NCI-H2081 (cell line): Measurements from ENCODE around the gene TBX2.
"Not testable (repeated sequence)": the region's sequence is repeated elsewhere in the genome, so short reads cannot be mapped to it uniquely, and the experiment has no call there.

Experiments
- DNase-seq, 2 experiments: peaks; one replicate each; lab custom pipeline; 2025; lab: John Stamatoyannopoulos, UW

TBX2 gene

GRCh38 chr17:61399131-61400065, at the start of gene TBX2:
Gene TBX2 (plus strand): TSS chr17:61399843. CDS start chr17:61400177, 334 bp downstream.
- no peak for DNase-seq

GRCh38 chr17:61351745-61352407, 47.8 kb upstream of the TBX2 start:
- no peak for DNase-seq

- no peak for DNase-seq
These were observed 47.3 kb upstream of the TBX2 start for GRCh38 chr17:61352408-61352770.

GRCh38 chr17:61352781-61353491, 46.7 kb upstream of the TBX2 start:
- DNase-seq, result peak in 1 of 2 experiments; percentile 10

GRCh38 chr17:61353615-61354014, 46.0 kb upstream of the TBX2 start:
- DNase-seq, result no peak

GRCh38 chr17:61354895-61355874, 44.5 kb upstream of the TBX2 start:
- DNase-seq, result no peak

- not testable (repeated sequence) for DNase-seq
These were observed 42.6 kb upstream of the TBX2 start for GRCh38 chr17:61357061-61357460.

- DNase-seq, result not testable (repeated sequence)
These were observed 40.1 kb upstream of the TBX2 start for GRCh38 chr17:61359513-61359912.

- DNase-seq, result no peak
These were observed 39.2 kb upstream of the TBX2 start for GRCh38 chr17:61360318-61360943.

GRCh38 chr17:61361084-61361483, 38.6 kb upstream of the TBX2 start:
- DNase-seq, result no peak

- DNase-seq, result peak; percentile 54 to 86
These were observed 37.2 kb upstream of the TBX2 start for GRCh38 chr17:61362396-61362795.

GRCh38 chr17:61362852-61363600, 36.6 kb upstream of the TBX2 start:
- no peak for DNase-seq

GRCh38 chr17:61363601-61364462, 35.8 kb upstream of the TBX2 start:
- no peak for DNase-seq

GRCh38 chr17:61364463-61364846, 35.2 kb upstream of the TBX2 start:
- no peak for DNase-seq

GRCh38 chr17:61366076-61366714, 33.4 kb upstream of the TBX2 start:
- DNase-seq, result peak in 1 of 2 experiments; percentile 47

GRCh38 chr17:61366715-61367413, 32.8 kb upstream of the TBX2 start:
- DNase-seq, result peak; percentile 61 to 86

GRCh38 chr17:61368049-61368831, 31.4 kb upstream of the TBX2 start:
- DNase-seq, result no peak
